Measurements from ENCODE around the gene TGFBR1. TPM values are rescaled to one million over a fixed set of nuclear protein-coding genes. Genes with fewer than 3 reads are reported as not detected.

The TGFBR1 gene
- total RNA-seq, 2 donors from 2014 or later, result 8.0 to 15.4 TPM

DNA sequence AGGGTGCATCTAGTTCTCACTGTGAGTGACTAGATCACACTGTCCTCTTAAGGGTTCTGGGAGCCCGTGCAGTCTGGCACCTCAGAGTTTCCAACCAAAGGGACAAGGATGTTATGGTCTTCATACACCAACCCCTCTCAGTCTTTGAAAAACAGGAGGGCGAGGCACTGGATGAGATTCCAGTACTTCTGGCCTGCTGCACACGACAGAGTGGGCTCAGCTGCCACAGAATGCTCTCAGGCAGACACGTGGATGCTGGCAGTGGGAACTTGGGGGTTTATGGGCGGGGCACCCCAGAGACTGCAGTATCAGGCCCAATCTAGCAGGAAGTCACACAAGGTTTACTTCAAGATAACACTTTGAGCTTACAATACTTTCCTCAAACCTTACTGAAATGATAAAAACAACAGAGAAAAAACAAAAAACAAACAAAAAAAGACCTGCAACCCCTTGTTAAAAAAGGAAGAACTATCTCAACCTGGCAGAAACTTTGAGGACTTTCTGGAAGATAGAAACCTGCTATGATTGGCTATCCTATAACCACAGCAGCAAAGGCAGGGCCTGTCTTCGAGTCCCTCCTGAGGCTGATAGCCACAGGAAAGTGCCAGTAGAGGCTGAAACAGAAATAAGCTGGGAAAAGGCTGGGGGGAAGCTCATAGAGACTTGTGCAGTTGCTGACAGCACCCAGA is 28.3 kb upstream of the TGFBR1 start:
- TF ChIP-seq, protein P1, sequence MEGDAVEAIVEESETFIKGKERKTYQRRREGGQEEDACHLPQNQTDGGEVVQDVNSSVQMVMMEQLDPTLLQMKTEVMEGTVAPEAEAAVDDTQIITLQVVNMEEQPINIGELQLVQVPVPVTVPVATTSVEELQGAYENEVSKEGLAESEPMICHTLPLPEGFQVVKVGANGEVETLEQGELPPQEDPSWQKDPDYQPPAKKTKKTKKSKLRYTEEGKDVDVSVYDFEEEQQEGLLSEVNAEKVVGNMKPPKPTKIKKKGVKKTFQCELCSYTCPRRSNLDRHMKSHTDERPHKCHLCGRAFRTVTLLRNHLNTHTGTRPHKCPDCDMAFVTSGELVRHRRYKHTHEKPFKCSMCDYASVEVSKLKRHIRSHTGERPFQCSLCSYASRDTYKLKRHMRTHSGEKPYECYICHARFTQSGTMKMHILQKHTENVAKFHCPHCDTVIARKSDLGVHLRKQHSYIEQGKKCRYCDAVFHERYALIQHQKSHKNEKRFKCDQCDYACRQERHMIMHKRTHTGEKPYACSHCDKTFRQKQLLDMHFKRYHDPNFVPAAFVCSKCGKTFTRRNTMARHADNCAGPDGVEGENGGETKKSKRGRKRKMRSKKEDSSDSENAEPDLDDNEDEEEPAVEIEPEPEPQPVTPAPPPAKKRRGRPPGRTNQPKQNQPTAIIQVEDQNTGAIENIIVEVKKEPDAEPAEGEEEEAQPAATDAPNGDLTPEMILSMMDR (IDR thresholded peaks at IDR 0.05), result no peak
- Histone ChIP-seq H3K9me3 (no peaks in the 10 kb centered on the region), H3K36me3 (no peaks in the 10 kb centered on the region), H3K27ac (no peak overlapping the region), H3K4me3 (no peak overlapping the region), H3K27me3 (no peaks in the 10 kb centered on the region), H3K4me1 (peaks cover 0 to 27% of the 10 kb centered on the region in 2 donors)
- DNase-seq (ENCODE audit: low spot score), result no peak

GRCh38 chr9:99078717-99079116 is 26.2 kb upstream of the TGFBR1 start:
- peaks cover 0 to 24% of the 10 kb centered on the region in 2 donors for H3K4me1 ChIP-seq
- TF ChIP-seq, protein P1 (IDR thresholded peaks at IDR 0.05), result no peak
- no peaks in the 10 kb centered on the region for H3K9me3 ChIP-seq
- H3K27me3 ChIP-seq, result no peaks in the 10 kb centered on the region
- no peak for DNase-seq (ENCODE audit: low spot score)
- no peaks in the 10 kb centered on the region for H3K36me3 ChIP-seq
- no peak overlapping the region for H3K27ac ChIP-seq
- no peak overlapping the region for H3K4me3 ChIP-seq

DNA sequence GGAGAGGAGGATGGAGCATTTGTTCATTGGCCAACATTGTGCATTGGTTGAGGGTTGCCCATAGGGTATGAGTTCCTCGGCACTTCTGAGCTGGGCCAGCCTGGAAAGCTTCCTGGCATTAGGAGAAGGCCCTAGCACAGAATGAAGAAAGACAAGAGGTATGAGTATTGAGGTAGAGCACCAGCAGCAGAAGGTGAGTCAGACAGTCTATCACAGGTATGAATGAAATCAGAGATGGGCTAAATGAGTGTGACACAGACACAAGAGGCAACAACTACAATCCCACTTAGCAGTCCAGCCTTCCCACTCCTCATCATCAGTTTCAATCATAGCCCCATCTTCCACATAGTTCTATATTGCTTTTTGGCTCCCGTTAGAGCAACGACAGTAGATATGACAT is 25.4 kb upstream of the TGFBR1 start:
- Histone ChIP-seq H3K27me3 (no peaks in the 10 kb centered on the region), H3K27ac (no peak overlapping the region), H3K4me3 (no peak overlapping the region), H3K36me3 (no peaks in the 10 kb centered on the region), H3K4me1 (peaks cover 0 to 24% of the 10 kb centered on the region in 2 donors), H3K9me3 (no peaks in the 10 kb centered on the region)
- no peak for DNase-seq (ENCODE audit: low spot score)
- TF ChIP-seq, protein P1 (IDR thresholded peaks at IDR 0.05), result no peak

DNA sequence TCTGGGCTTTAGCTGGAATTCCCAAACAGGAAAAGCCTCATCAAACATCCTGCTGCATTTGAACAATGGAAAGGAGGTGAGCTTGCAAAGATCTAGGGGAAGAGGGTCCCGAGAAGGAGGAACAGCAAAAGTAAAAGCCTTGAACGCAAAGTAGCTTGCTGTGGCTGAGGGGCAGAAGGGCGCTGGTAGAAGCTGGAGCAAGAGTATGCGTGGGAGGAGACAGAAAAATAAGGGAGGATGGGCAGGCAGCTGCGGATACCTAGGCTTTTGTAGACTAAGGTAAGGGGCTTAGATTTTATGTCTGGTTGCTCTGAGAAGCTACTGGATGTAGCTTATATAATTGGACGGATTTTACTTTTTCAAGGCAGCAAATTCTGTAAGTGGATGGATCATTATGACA is 21.9 kb upstream of the TGFBR1 start:
- Histone ChIP-seq H3K9me3 (no peaks in the 10 kb centered on the region), H3K36me3 (no peaks in the 10 kb centered on the region), H3K27ac (no peak overlapping the region), H3K27me3 (no peaks in the 10 kb centered on the region), H3K4me1 (no peaks in the 10 kb centered on the region), H3K4me3 (no peak overlapping the region)
- no peak for DNase-seq (ENCODE audit: low spot score)
- TF ChIP-seq, protein P1 (IDR thresholded peaks at IDR 0.05), result no peak

DNA sequence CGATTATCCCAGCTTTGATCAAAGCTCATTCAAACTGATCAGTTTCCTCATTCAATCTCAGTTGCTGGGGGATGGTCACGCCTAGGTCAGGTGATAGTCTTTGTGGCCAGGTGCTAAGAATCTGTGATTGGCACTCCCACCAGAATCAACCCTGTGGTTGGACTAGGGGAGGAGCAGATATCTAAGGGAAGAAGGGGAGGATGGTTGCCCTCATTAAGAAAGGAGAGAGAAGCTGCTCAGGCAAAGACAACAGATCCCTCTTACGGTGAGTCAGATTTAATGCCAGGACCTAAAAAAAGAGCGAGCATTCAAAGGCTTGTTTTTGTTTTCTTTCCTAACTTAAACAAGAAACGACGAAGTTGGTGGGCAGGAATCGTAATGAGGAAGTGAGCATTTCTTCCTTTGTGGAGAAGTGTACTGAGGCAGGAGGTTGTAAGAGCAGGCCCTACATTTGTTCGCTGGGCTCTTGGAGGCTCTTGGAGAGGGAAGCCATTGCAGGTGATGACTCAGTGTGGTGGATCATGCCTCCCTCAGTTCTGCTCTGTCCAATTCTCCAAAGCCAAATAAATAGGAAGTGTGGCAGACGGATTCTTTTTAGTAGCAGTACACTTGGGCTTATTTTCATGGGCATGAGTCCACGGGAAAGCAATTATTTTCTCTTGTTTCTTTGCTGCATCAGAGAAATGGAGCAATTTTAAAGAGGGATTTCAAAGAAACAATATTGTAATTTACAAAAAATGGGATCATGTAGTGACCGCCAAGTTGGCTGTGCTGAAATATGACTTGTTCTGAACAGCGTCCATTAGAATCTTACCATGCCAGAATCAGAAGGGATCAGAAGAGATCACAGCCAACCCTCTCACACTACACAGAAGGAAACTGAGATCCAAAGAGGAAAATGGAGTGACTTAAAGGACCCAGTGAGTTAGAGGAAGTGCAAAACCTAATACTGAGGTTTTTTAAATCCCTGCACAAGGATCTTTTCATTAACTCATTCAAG is 18.7 kb upstream of the TGFBR1 start:
- H3K9me3 ChIP-seq, result peaks cover 0 to 4% of the 10 kb centered on the region in 2 donors
- H3K36me3 ChIP-seq, result no peaks in the 10 kb centered on the region
- TF ChIP-seq, protein P1 (IDR thresholded peaks at IDR 0.05), result no peak
- DNase-seq (ENCODE audit: low spot score), result no peak
- H3K4me3 ChIP-seq, result no peak overlapping the region
- no peaks in the 10 kb centered on the region for H3K4me1 ChIP-seq
- no peaks in the 10 kb centered on the region for H3K27me3 ChIP-seq
- H3K27ac ChIP-seq, result peak overlapping the region in 1 of 2 donors; percentile 51

Measured in right atrium auricular region (tissue), 2 donors.